IPS-18c (cell line): ENCODE measurements around the gene SAMD9.
"Not testable (repeated sequence)": the region's sequence is repeated elsewhere in the genome, so short reads cannot be mapped to it uniquely, and the experiment has no call there.

Source experiments
- H3K4me3 ChIP-seq: 2 replicates; pipeline ENCODE4 v1.7.0; 2013; ENCODE audit warnings: low read depth, mild to moderate bottlenecking, low read length, moderate library complexity; ENCODE audit not compliant: insufficient read depth
- H3K9me3 ChIP-seq: one replicate; pipeline ENCODE4 v1.6.1; 2013; ENCODE audit warnings: mild to moderate bottlenecking, low read length, moderate library complexity; ENCODE audit not compliant: control insufficient read depth, insufficient read depth

The SAMD9 gene

GRCh38 chr7:93133005-93133404, 15.2 kb upstream of the SAMD9 start:
- no peaks in the 10 kb centered on the region for H3K9me3 ChIP-seq

GRCh38 chr7:93132216-93132615, 14.4 kb upstream of the SAMD9 start:
- Histone ChIP-seq H3K9me3 (peaks cover 4% of the 10 kb centered on the region), H3K4me3 (no peak overlapping the region)

More at GRCh38 chr7:93133005-93133404, 15.2 kb upstream of the SAMD9 start:
- H3K4me3 ChIP-seq = no peak overlapping the region

GRCh38 chr7:93126954-93127353, 9.2 kb upstream of the SAMD9 start:
- H3K4me3 ChIP-seq, H3K9me3 ChIP-seq: not testable (repeated sequence)

- H3K4me3 ChIP-seq, H3K9me3 ChIP-seq: not testable (repeated sequence)
These were observed 5.8 kb upstream of the SAMD9 start for GRCh38 chr7:93123532-93123931.

- H3K9me3 ChIP-seq = no peaks in the 10 kb centered on the region
- no peak overlapping the region for H3K4me3 ChIP-seq
These were observed 3.1 kb upstream of the SAMD9 start for GRCh38 chr7:93120592-93121549.

- no peaks in the 10 kb centered on the region for H3K9me3 ChIP-seq
- H3K4me3 ChIP-seq = no peak overlapping the region
These were observed 1.6 kb upstream of the SAMD9 start for GRCh38 chr7:93119191-93119905.

GRCh38 chr7:93117327-93117726, 452 bp downstream of the SAMD9 start:
- Histone ChIP-seq H3K9me3 (no peaks in the 10 kb centered on the region), H3K4me3 (no peak overlapping the region)

GRCh38 chr7:93115796-93116195, 2.0 kb downstream of the SAMD9 start:
- Histone ChIP-seq H3K9me3 (no peaks in the 10 kb centered on the region), H3K4me3 (no peak overlapping the region)

GRCh38 chr7:93108003-93108402, 9.8 kb downstream of the SAMD9 start:
- Histone ChIP-seq H3K9me3 (no peaks in the 10 kb centered on the region), H3K4me3 (no peak overlapping the region)

GRCh38 chr7:93097388-93097787, 20.4 kb downstream of the SAMD9 start:
- H3K4me3 ChIP-seq = no peak overlapping the region
- no peaks in the 10 kb centered on the region for H3K9me3 ChIP-seq

GRCh38 chr7:93092757-93093370, 24.9 kb downstream of the SAMD9 start:
- H3K9me3 ChIP-seq = no peaks in the 10 kb centered on the region
- H3K4me3 ChIP-seq = no peak overlapping the region

- H3K4me3 ChIP-seq, H3K9me3 ChIP-seq: not testable (repeated sequence)
These were observed 44.4 kb downstream of the SAMD9 start for GRCh38 chr7:93073357-93073756.

- no peaks in the 10 kb centered on the region for H3K9me3 ChIP-seq
- H3K4me3 ChIP-seq = no peak overlapping the region
These were observed 55.2 kb downstream of the SAMD9 start for GRCh38 chr7:93062599-93062998.

- no peak overlapping the region for H3K4me3 ChIP-seq
These were observed 56.9 kb downstream of the SAMD9 start for GRCh38 chr7:93060865-93061264.

GRCh38 chr7:93060025-93060424, 57.8 kb downstream of the SAMD9 start:
- no peak overlapping the region for H3K4me3 ChIP-seq
- no peaks in the 10 kb centered on the region for H3K9me3 ChIP-seq

More at GRCh38 chr7:93060865-93061264, 56.9 kb downstream of the SAMD9 start:
- H3K9me3 ChIP-seq = no peaks in the 10 kb centered on the region

- not testable (repeated sequence) for H3K9me3 ChIP-seq, H3K4me3 ChIP-seq
These were observed 61.2 kb downstream of the SAMD9 start for GRCh38 chr7:93056621-93057020.

- Histone ChIP-seq H3K9me3 (no peaks in the 10 kb centered on the region), H3K4me3 (no peak overlapping the region)
These were observed 62.2 kb downstream of the SAMD9 start for GRCh38 chr7:93055543-93056107.
